Measurements from ENCODE around the gene RAB6A. TPM values are rescaled to one million over a fixed set of nuclear protein-coding genes. Genes with fewer than 3 reads are reported as not detected.
A peak's percentile ranks its signal among the peaks of the same experiment; 100 is the strongest.

Gene RAB6A
- total RNA-seq, 4 donors from 2014 or later = 183 to 254 (median 234) TPM

DNA sequence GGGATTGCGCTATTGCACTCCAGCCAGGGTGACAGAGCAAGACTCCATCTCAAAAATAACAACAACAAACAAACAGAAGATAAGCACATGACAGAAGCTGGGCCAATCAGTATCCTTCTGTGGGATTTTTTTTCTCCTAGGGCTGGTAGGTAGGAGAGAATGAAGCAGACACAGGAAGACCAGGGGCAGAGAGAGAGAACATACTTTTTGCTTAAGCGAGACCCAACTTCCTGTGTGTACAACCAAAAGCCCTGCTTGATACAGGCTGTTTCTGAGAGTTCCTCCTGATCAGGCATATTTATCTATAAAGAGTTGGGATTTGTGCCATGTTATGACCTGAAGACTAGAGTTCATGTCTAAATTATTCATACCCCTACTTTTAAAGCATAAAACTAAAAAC lies 126.9 kb downstream of the RAB6A start:
- Histone ChIP-seq H3K9me3 (no peaks in the 10 kb centered on the region), H3K27me3 (no peaks in the 10 kb centered on the region), H3K36me3 (no peaks in the 10 kb centered on the region), H3K27ac (no peak overlapping the region), H3K4me3 (no peak overlapping the region), H3K4me1 (no peaks in the 10 kb centered on the region)
- TF ChIP-seq EP300 (IDR thresholded peaks at IDR 0.05) (no peak), POLR2A (IDR thresholded peaks at IDR 0.05) (no peak)
- TF ChIP-seq, protein P1, sequence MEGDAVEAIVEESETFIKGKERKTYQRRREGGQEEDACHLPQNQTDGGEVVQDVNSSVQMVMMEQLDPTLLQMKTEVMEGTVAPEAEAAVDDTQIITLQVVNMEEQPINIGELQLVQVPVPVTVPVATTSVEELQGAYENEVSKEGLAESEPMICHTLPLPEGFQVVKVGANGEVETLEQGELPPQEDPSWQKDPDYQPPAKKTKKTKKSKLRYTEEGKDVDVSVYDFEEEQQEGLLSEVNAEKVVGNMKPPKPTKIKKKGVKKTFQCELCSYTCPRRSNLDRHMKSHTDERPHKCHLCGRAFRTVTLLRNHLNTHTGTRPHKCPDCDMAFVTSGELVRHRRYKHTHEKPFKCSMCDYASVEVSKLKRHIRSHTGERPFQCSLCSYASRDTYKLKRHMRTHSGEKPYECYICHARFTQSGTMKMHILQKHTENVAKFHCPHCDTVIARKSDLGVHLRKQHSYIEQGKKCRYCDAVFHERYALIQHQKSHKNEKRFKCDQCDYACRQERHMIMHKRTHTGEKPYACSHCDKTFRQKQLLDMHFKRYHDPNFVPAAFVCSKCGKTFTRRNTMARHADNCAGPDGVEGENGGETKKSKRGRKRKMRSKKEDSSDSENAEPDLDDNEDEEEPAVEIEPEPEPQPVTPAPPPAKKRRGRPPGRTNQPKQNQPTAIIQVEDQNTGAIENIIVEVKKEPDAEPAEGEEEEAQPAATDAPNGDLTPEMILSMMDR (IDR thresholded peaks at IDR 0.05) = no peak
- DNase-seq (ENCODE audit: low spot score in 2 of 2) = no peak
- 86 to 95% methylated on average over 2 of the region's 2 CpGs for WGBS, 2 donors

DNA sequence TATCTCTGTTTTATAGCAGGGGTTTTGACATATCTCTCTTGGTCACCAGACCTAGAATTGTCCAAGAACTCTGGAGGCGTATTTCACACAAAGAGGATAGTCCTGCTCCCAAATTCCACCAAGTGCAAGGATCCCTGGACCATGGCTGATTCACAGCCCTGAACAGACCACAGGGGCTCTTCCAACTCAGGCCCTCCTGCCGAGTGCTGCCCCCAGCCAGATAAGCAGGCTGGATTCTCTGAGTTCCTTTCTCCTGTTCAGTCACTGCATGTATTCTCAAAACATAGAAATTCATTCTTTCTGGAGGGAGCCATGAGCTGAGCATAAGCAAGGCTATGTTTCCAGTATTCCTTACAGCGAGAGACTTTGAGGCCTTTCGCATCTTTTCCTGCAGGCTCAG lies 127.9 kb downstream of the RAB6A start:
- no peaks in the 10 kb centered on the region for H3K36me3 ChIP-seq
- H3K9me3 ChIP-seq = no peaks in the 10 kb centered on the region
- WGBS, 2 donors = 77 to 87% methylated on average over 4 of the region's 4 CpGs
- H3K27ac ChIP-seq = no peak overlapping the region
- no peaks in the 10 kb centered on the region for H3K4me1 ChIP-seq
- H3K27me3 ChIP-seq = no peaks in the 10 kb centered on the region
- no peak overlapping the region for H3K4me3 ChIP-seq
- TF ChIP-seq, protein P1 (IDR thresholded peaks at IDR 0.05) = no peak
- TF ChIP-seq POLR2A (IDR thresholded peaks at IDR 0.05) = no peak
- no peak for TF ChIP-seq EP300 (IDR thresholded peaks at IDR 0.05)
- no peak for DNase-seq (ENCODE audit: low spot score in 2 of 2)

DNA sequence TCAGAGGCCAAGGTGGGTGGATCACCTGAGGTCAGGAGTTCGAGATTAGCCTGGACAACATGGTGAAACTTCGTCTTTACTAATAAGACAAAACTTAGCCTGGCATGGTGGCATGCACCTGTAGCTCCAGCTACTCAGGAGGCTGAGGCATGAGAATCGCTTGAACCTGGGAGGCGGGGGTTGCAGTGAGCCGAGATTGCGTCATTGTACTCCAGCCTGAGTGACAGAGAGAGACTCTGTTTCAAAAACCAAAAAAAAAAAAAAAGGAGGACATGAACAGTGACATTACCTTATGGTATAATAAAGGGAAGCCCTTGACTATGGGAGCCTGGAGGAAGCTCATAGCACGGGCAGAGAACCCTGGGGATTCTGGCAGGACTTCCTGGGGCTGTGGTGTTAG lies 131.0 kb downstream of the RAB6A start:
- H3K27ac ChIP-seq = no peak overlapping the region
- H3K4me1 ChIP-seq = peaks cover 0 to 9% (median 0%) of the 10 kb centered on the region in 4 donors
- H3K4me3 ChIP-seq = no peak overlapping the region
- TF ChIP-seq POLR2A (IDR thresholded peaks at IDR 0.05) = no peak
- no peak for TF ChIP-seq EP300 (IDR thresholded peaks at IDR 0.05)
- TF ChIP-seq, protein P1 (IDR thresholded peaks at IDR 0.05) = no peak
- no peaks in the 10 kb centered on the region for H3K27me3 ChIP-seq
- DNase-seq (ENCODE audit: low spot score in 2 of 2) = no peak
- H3K9me3 ChIP-seq = no peaks in the 10 kb centered on the region
- no peaks in the 10 kb centered on the region for H3K36me3 ChIP-seq
- WGBS, 2 donors = 77% methylated on average over 7 of the region's 7 CpGs

DNA sequence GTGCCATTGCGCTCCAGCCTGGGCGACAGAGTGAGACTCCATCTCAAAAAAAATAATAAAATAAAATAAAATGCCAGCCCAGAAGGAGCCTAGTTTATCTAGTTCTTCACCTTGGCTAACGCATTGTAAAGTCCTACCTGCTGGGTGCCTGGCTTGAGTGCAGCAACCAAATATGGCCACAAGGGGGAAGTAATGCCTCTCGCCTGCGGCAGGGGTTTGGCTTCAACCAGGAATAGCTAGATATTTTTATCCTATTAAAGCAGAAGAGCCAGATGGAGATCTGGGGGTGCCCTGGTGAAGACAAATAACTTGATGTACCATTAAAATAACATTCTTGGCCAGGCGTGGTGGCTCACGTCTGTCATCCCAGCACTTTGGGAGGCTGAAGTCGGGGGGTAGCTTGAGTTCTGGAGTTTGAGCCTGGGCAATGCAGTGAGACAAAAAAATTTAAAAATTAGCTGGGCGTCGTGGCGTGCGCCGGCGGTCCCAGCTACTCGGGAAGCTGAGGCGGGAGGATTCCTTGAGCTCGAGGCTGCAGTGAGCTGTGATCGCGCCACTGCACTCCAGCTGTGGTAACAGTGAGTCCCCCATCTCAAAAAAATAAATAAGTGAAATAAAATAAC lies 135.1 kb downstream of the RAB6A start:
- TF ChIP-seq EP300 (IDR thresholded peaks at IDR 0.05) (no peak), POLR2A (IDR thresholded peaks at IDR 0.05) (no peak)
- TF ChIP-seq, protein P1 (IDR thresholded peaks at IDR 0.05) = peak; percentile 87 to 95 (median 93)

More for the DNA sequence above, 135.1 kb downstream of the RAB6A start:
- peaks cover 0 to 9% (median 0%) of the 10 kb centered on the region in 4 donors for H3K4me1 ChIP-seq
- no peaks in the 10 kb centered on the region for H3K9me3 ChIP-seq
- peak overlapping the region in 2 of 4 donors; percentile 1 to 16 for H3K4me3 ChIP-seq
- H3K27ac ChIP-seq = no peak overlapping the region
- no peaks in the 10 kb centered on the region for H3K27me3 ChIP-seq
- peak; percentile 64 to 73 for DNase-seq (ENCODE audit: low spot score in 2 of 2)
- 24 to 27% methylated on average over 19 of the region's 19 CpGs for WGBS, 2 donors
- no peaks in the 10 kb centered on the region for H3K36me3 ChIP-seq

Other genes starting within 250 kb of the RAB6A start
- 10 to 100 TPM; 28.8 to 53.5 (median 30.6) TPM for gene FAM168A, start 163.0 kb downstream of the RAB6A start, total RNA-seq
- 100 to 1,000 TPM in 3 of 4 donors, 10 to 100 TPM in 1; 71.4 to 226 (median 206) TPM for gene PLEKHB1, start 114.5 kb downstream of the RAB6A start, total RNA-seq
- 10 to 100 TPM in 3 of 4 donors, 1 to 10 TPM in 1; 4.3 to 25.3 (median 21.1) TPM for gene MRPL48, start 26.8 kb upstream of the RAB6A start, total RNA-seq
- gene COA4, start 115.8 kb upstream of the RAB6A start, total RNA-seq = 100 to 1,000 TPM in 1 of 4 donors, 10 to 100 TPM in 3; 63.2 to 100 (median 69.2) TPM
- 10 to 100 TPM; 24.9 to 39.1 (median 32.7) TPM for gene PAAF1, start 115.9 kb upstream of the RAB6A start, total RNA-seq
- gene DNAJB13, start 190.0 kb upstream of the RAB6A start, total RNA-seq = 1 to 10 TPM in 1 of 4 donors, not detected in 3; 1.2 TPM
- 10 to 100 TPM; 18.6 to 60.6 (median 53.0) TPM for gene UCP2, start 221.8 kb upstream of the RAB6A start, total RNA-seq
- 1 to 10 TPM in 3 of 4 donors, under 1 TPM in 1; 0.78 to 7.5 (median 1.9) TPM for gene UCP3, start 248.0 kb upstream of the RAB6A start, total RNA-seq